OCI-LY1 (cell line): ENCODE measurements around the gene PSMA6.
"Not testable (repeated sequence)": the region's sequence is repeated elsewhere in the genome, so short reads cannot be mapped to it uniquely, and the experiment has no call there.

Source experiments
- H2AFZ ChIP-seq: fragments of 200-600 bp; sonication (generic), shearing (Covaris generic); 2 replicates; pipeline ENCODE4 v1.6.0; 2014; ENCODE audit warnings: antibody characterized with exemption, mild to moderate bottlenecking, low read length
- H3F3A ChIP-seq: fragments of 200-600 bp; sonication (generic), shearing (Covaris generic); 2 replicates; pipeline ENCODE4 v1.6.0; 2014; ENCODE audit warnings: mild to moderate bottlenecking, antibody characterized with exemption, low read length, moderate library complexity; ENCODE audit not compliant: insufficient read depth
- H3K27ac ChIP-seq: fragments of 200-600 bp; sonication (generic); 2 replicates; pipeline ENCODE4 v1.5.1; 2014; ENCODE audit warnings: low read length, mixed run types, mild to moderate bottlenecking, low read depth; ENCODE audit not compliant: poor library complexity, severe bottlenecking
- H3K27me3 ChIP-seq: fragments of 200-600 bp; sonication (generic); 2 replicates; pipeline ENCODE4 v1.6.0; 2014; ENCODE audit warnings: antibody characterized with exemption, mild to moderate bottlenecking, low read length, moderate library complexity; ENCODE audit not compliant: insufficient read depth
- H3K36me3 ChIP-seq: fragments of 200-600 bp; sonication (generic); 2 replicates; pipeline ENCODE4 v1.6.1; 2014; ENCODE audit warnings: mild to moderate bottlenecking, antibody characterized with exemption, low read length, moderate library complexity, mixed read lengths; ENCODE audit not compliant: insufficient read depth
- H3K4me1 ChIP-seq: fragments of 200-600 bp; sonication (generic); 2 replicates; pipeline ENCODE4 v1.5.1; 2014; ENCODE audit warnings: mild to moderate bottlenecking, low read length, moderate library complexity; ENCODE audit not compliant: insufficient read depth, severe bottlenecking
- H3K4me2 ChIP-seq: fragments of 200-600 bp; sonication (generic), shearing (Covaris generic); 2 replicates; pipeline ENCODE4 v1.6.1; 2014; ENCODE audit warnings: low read length
- H3K4me3 ChIP-seq: fragments of 200-600 bp; sonication (generic); 2 replicates; pipeline ENCODE4 v1.5.1; 2014; ENCODE audit warnings: low read length, low read depth, mild to moderate bottlenecking, mixed read lengths; ENCODE audit not compliant: poor library complexity, severe bottlenecking
- H3K79me2 ChIP-seq: fragments of 200-600 bp; shearing (Covaris generic); 2 replicates; pipeline ENCODE4 v1.6.1; 2016; ENCODE audit warnings: mixed run types, low read length, mixed read lengths; ENCODE audit not compliant: insufficient read depth
- H3K9ac ChIP-seq: fragments of 200-600 bp; sonication (generic), shearing (Covaris generic); 2 replicates; pipeline ENCODE4 v1.6.1; 2014; ENCODE audit warnings: mild to moderate bottlenecking, low read length, mixed read lengths
- H3K9me2 ChIP-seq: fragments of 200-600 bp; sonication (generic), shearing (Covaris generic); 2 replicates; pipeline ENCODE4 v1.6.1; 2014; ENCODE audit warnings: low read depth, mild to moderate bottlenecking, low read length, mixed read lengths
- H3K9me3 ChIP-seq: fragments of 200-600 bp; shearing (Covaris generic); 2 replicates; pipeline ENCODE4 v1.6.1; 2014; ENCODE audit warnings: low read length, mixed read lengths
- H4K20me1 ChIP-seq: fragments of 200-600 bp; sonication (generic), shearing (Covaris generic); 2 replicates; pipeline ENCODE4 v1.6.0; 2016; ENCODE audit warnings: mild to moderate bottlenecking, low read length; ENCODE audit not compliant: insufficient read depth
- CTCF ChIP-seq: fragments of 200-600 bp; sonication (generic), shearing (Covaris generic); IDR thresholded peaks from 2 replicates; pipeline ENCODE4 v1.5.1; 2017; ENCODE audit warnings: mild to moderate bottlenecking, antibody characterized with exemption, low read length, moderate library complexity, mixed read lengths
- EZH2 ChIP-seq: fragments of 200-600 bp; sonication (generic), shearing (Covaris generic); IDR thresholded peaks from 2 replicates; pipeline ENCODE4 v1.8.0; 2017; ENCODE audit warnings: borderline replicate concordance, mixed run types, mild to moderate bottlenecking, antibody characterized with exemption, low read length, moderate library complexity, mixed read lengths

The PSMA6 gene

GRCh38 chr14:35248476-35248788, 43.8 kb upstream of the PSMA6 start:
- TF ChIP-seq CTCF, result no peak
- no peak for TF ChIP-seq EZH2
- Histone ChIP-seq H4K20me1 (no peaks in the 10 kb centered on the region), H3K4me2 (no peak overlapping the region)

DNA sequence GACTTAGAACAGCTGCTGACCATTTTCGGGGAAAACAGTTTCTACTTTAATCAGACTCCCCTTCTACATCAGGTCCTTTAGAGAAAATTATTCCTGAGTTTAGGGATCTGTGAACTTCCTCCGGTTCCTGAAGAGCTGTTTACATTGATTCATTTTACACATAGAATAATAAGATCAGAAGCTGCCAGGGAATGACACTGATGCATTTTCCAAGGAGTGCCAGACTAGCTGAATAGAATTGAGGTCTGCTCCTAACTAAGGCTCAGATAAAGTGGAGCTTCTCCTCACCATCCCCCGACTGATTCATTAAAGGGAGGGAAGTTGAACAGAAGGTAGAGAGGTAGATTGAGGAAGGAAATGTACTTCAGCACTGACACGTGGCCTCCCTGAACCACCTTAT, 41.9 kb upstream of the PSMA6 start:
- no peak overlapping the region for H2AFZ ChIP-seq
- no peaks in the 10 kb centered on the region for H3K4me1 ChIP-seq
- peaks cover 4% of the 10 kb centered on the region; the same call in 1 of the 2 replicates for H3K36me3 ChIP-seq
- no peak overlapping the region for H3K4me2 ChIP-seq
- no peaks in the 10 kb centered on the region for H3K79me2 ChIP-seq
- no peak overlapping the region for H3K4me3 ChIP-seq
- H3K27ac ChIP-seq, result no peak overlapping the region
- H4K20me1 ChIP-seq, result no peaks in the 10 kb centered on the region
- H3K9me3 ChIP-seq, result no peaks in the 10 kb centered on the region
- no peaks in the 10 kb centered on the region for H3K9me2 ChIP-seq
- 0 out of 2 replicates have a peak, but pooled peaks cover 3% of the 10 kb centered on the region for H3F3A ChIP-seq
- TF ChIP-seq EZH2, result no peak
- no peak for TF ChIP-seq CTCF
- no peak overlapping the region for H3K9ac ChIP-seq
- no peaks in the 10 kb centered on the region for H3K27me3 ChIP-seq

More at GRCh38 chr14:35248476-35248788, 43.8 kb upstream of the PSMA6 start:
- Histone ChIP-seq H3K9me3 (no peaks in the 10 kb centered on the region), H3K4me1 (no peaks in the 10 kb centered on the region), H3K9me2 (no peaks in the 10 kb centered on the region), H2AFZ (no peak overlapping the region), H3K79me2 (no peaks in the 10 kb centered on the region), H3K27ac (no peak overlapping the region), H3K27me3 (no peaks in the 10 kb centered on the region), H3F3A (0 out of 2 replicates have a peak, but pooled peaks cover 3% of the 10 kb centered on the region), H3K9ac (no peak overlapping the region), H3K36me3 (peaks cover 4% of the 10 kb centered on the region; the same call in 1 of the 2 replicates), H3K4me3 (no peak overlapping the region)

GRCh38 chr14:35252451-35252868, 39.7 kb upstream of the PSMA6 start:
- H3K9me3 ChIP-seq, result no peaks in the 10 kb centered on the region
- no peak overlapping the region for H2AFZ ChIP-seq
- no peaks in the 10 kb centered on the region for H3K4me1 ChIP-seq
- 0 out of 2 replicates have a peak, but pooled peaks cover 3% of the 10 kb centered on the region for H3F3A ChIP-seq
- TF ChIP-seq CTCF, result no peak
- TF ChIP-seq EZH2, result no peak
- peaks cover 4% of the 10 kb centered on the region; the same call in 1 of the 2 replicates for H3K36me3 ChIP-seq
- H3K4me3 ChIP-seq, result no peak overlapping the region
- H3K9ac ChIP-seq, result no peak overlapping the region
- H3K27me3 ChIP-seq, result no peaks in the 10 kb centered on the region
- no peaks in the 10 kb centered on the region for H4K20me1 ChIP-seq
- H3K9me2 ChIP-seq, result no peaks in the 10 kb centered on the region
- no peak overlapping the region for H3K27ac ChIP-seq
- H3K4me2 ChIP-seq, result no peak overlapping the region
- no peaks in the 10 kb centered on the region for H3K79me2 ChIP-seq

DNA sequence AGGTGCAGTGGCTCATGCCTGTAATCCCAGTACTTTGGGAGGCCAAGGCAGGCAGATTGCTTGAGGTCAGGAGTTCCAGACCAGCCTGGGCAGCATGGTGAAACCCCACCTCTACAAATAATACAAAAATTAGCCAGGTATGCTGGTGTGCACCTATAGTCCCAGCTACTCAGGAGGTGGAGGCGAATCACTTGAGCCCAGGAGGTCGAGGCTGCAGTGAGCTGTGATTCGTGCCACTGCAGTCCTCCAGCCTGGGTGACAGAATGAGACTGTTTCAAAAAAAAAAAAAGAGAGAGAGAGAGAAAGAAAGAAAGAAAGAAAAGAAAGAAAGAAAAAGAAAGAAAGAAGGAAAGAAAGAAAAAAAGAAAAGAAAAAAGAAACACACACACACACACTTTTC, 39.1 kb upstream of the PSMA6 start:
- H4K20me1 ChIP-seq, H3K4me1 ChIP-seq: not testable (repeated sequence)

GRCh38 chr14:35254034-35254622, 38.1 kb upstream of the PSMA6 start:
- not testable (repeated sequence) for H3K9me2 ChIP-seq, H3K27me3 ChIP-seq, H3K27ac ChIP-seq, H3F3A ChIP-seq, H3K79me2 ChIP-seq, H3K9ac ChIP-seq, H3K4me1 ChIP-seq, H3K4me3 ChIP-seq, H4K20me1 ChIP-seq, H3K36me3 ChIP-seq, H3K4me2 ChIP-seq, H3K9me3 ChIP-seq, H2AFZ ChIP-seq

More for the DNA sequence above, 39.1 kb upstream of the PSMA6 start:
- H3K4me3 ChIP-seq, H3K9ac ChIP-seq, H3K4me2 ChIP-seq, H3K79me2 ChIP-seq, H3F3A ChIP-seq, H2AFZ ChIP-seq, H3K27me3 ChIP-seq, H3K9me3 ChIP-seq, H3K36me3 ChIP-seq, H3K27ac ChIP-seq, H3K9me2 ChIP-seq: not testable (repeated sequence)
